ENCODE results near the gene ERCC2. TPM values are rescaled to one million over a fixed set of nuclear protein-coding genes. Genes with fewer than 3 reads are reported as not detected.

Gene ERCC2
- total RNA-seq, 1 experiment from 2014 or later, result 49.8 TPM

- DNase-seq (ENCODE audit: low spot score), result no peak
These were observed 66.0 kb downstream of the ERCC2 start for GRCh38 chr19:45304141-45304926.

GRCh38 chr19:45303269-45304060 lies 66.9 kb downstream of the ERCC2 start:
- DNase-seq (ENCODE audit: low spot score), result no peak

GRCh38 chr19:45302416-45302815 lies 68.0 kb downstream of the ERCC2 start:
- no peak for DNase-seq (ENCODE audit: low spot score)

Other genes starting within 250 kb of the ERCC2 start
- 1.4 and 6.7 TPM in 2 replicates for gene NKPD1, start 209.6 kb downstream of the ERCC2 start, total RNA-seq (2014; rRNA removed; shearing (Covaris generic))
- gene TRAPPC6A, start 192.3 kb downstream of the ERCC2 start, total RNA-seq (2014; rRNA removed; shearing (Covaris generic)), result 34.2 and 51.1 TPM in 2 replicates
- gene BLOC1S3, start 191.8 kb downstream of the ERCC2 start, total RNA-seq (2014; rRNA removed; shearing (Covaris generic)), result 13.7 and 21.5 TPM in 2 replicates
- gene EXOC3L2, start 125.2 kb downstream of the ERCC2 start, total RNA-seq (2014; rRNA removed; shearing (Covaris generic)), result not detected in 2 replicates
- 8.3 and 9.5 TPM in 2 replicates for gene MARK4, start 119.3 kb downstream of the ERCC2 start, total RNA-seq (2014; rRNA removed; shearing (Covaris generic))
- gene CKM, start 47.7 kb downstream of the ERCC2 start, total RNA-seq (2014; rRNA removed; shearing (Covaris generic)), result not detected in 2 replicates
- gene KLC3, start 29.8 kb downstream of the ERCC2 start, total RNA-seq (2014; rRNA removed; shearing (Covaris generic)), result 0.05 and 0.64 TPM in 2 replicates
- gene PPP1R13L, start 34.5 kb upstream of the ERCC2 start, total RNA-seq (2014; rRNA removed; shearing (Covaris generic)), result 47.8 and 48.0 TPM in 2 replicates
- gene POLR1G, start 36.1 kb upstream of the ERCC2 start, total RNA-seq (2014; rRNA removed; shearing (Covaris generic)), result 51.7 and 68.2 TPM in 2 replicates
- 154 and 159 TPM in 2 replicates for gene ERCC1, start 53.3 kb upstream of the ERCC2 start, total RNA-seq (2014; rRNA removed; shearing (Covaris generic))
- 218 and 253 TPM in 2 replicates for gene FOSB, start 97.4 kb upstream of the ERCC2 start, total RNA-seq (2014; rRNA removed; shearing (Covaris generic))
- gene RTN2, start 126.5 kb upstream of the ERCC2 start, total RNA-seq (2014; rRNA removed; shearing (Covaris generic)), result 11.4 and 15.4 TPM in 2 replicates
- 9.8 and 15.3 TPM in 2 replicates for gene PPM1N, start 127.9 kb upstream of the ERCC2 start, total RNA-seq (2014; rRNA removed; shearing (Covaris generic))
- gene VASP, start 136.9 kb upstream of the ERCC2 start, total RNA-seq (2014; rRNA removed; shearing (Covaris generic)), result 443 and 506 TPM in 2 replicates
- 20.5 and 23.0 TPM in 2 replicates for gene OPA3, start 214.2 kb upstream of the ERCC2 start, total RNA-seq (2014; rRNA removed; shearing (Covaris generic))
- not detected in 2 replicates for gene GPR4, start 231.6 kb upstream of the ERCC2 start, total RNA-seq (2014; rRNA removed; shearing (Covaris generic))

Data from HT-29 (cell line).